ENCODE data around the gene CAVIN3. TPM values are rescaled to one million over a fixed set of nuclear protein-coding genes. Genes with fewer than 3 reads are reported as not detected.

Gene CAVIN3
- total RNA-seq, 1 donor = 314 TPM

DNA sequence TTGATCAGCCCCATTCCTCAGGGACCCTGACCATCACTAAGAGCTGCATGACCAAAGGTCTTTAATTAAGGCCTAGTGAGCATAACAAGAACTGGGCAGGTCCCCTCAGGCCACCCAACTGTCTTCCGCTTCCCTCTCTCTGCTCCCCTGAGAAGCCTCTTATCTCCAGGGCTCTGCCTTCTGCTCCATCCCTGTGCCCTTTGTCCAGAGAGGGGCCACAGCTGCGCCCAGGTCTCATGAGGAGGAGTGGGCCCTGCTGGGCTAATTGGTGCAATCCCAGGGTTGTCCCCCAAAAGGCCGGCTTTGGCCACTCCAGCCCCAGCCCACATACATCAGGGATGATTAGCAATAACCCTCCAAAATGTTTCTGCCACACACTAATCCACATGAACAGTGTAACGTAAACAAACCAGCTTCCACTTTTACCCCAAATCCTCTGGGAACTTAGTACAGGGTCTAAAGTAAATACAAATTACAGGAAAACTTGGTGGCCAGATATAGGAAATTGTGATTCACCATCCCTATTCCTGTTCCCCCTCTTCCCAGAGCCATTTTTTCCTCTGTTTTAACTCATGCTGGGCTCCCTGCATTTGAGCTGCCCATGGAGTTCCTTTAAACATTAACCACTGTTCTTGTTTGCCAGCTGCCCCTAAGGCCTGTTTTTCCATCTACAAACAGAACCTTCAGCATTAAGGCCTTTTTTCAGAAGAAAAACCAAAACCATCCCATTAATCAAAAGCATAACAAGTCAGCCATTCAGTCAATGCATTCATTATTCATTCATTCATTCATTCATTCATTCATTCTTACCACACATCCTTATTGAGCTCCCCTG, 34.6 kb upstream of the CAVIN3 start:
- Histone ChIP-seq H3K79me2 (ENCODE audit: insufficient read depth, low read length) (no peaks in the 10 kb centered on the region), H3K9me3 (ENCODE audit: low read depth, low read length) (no peaks in the 10 kb centered on the region), H2AFZ (ENCODE audit: low read length) (peak overlapping the region; percentile 39)

DNA sequence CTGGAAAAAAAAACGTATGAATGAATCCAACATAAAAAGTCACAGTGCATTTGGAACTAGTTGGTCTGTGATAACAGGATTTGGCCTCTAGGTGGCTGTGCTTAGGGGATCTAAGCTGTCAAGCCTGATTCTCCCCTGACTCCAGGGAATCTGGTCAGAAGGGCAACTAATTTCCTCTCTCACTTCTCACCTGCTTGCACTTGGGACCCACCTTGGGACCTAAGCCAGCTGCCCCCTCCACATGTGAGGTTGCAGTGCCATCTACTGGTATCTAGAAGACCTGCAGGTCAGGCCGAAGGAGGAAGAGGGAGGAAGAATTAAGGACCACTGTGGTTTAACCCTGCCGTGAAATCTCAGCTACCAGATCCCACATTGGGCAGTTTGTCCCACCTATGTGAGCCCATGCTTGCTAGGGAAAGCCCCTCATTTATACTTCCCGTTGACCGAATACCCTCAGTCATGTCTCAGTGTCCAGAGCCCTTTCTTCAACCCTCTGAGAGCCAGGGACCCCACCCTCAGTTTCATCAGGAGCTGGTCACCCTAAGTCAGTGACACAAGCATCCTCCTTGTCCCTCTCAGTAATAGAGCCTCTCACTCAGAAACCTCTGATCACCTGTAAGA, 33.2 kb upstream of the CAVIN3 start:
- Histone ChIP-seq H3K27ac (ENCODE audit: low read depth, low read length) (no peak overlapping the region), H3K9me3 (ENCODE audit: low read depth, low read length) (no peaks in the 10 kb centered on the region), H3K4me3 (ENCODE audit: insufficient read depth, low read length) (no peak overlapping the region), H3K36me3 (ENCODE audit: insufficient read depth, low read length) (no peaks in the 10 kb centered on the region), H4K20me1 (ENCODE audit: insufficient read depth, low read length) (no peaks in the 10 kb centered on the region), H3K79me2 (ENCODE audit: insufficient read depth, low read length) (no peaks in the 10 kb centered on the region), H3K4me2 (ENCODE audit: insufficient read depth, low read length) (no peak overlapping the region), H2AFZ (ENCODE audit: low read length) (peak overlapping the region; percentile 38), H3K4me1 (ENCODE audit: insufficient read depth, low read length) (peaks cover 33% of the 10 kb centered on the region), H3K27me3 (ENCODE audit: insufficient read depth, low read length) (no peaks in the 10 kb centered on the region)
- TF ChIP-seq, protein P1, sequence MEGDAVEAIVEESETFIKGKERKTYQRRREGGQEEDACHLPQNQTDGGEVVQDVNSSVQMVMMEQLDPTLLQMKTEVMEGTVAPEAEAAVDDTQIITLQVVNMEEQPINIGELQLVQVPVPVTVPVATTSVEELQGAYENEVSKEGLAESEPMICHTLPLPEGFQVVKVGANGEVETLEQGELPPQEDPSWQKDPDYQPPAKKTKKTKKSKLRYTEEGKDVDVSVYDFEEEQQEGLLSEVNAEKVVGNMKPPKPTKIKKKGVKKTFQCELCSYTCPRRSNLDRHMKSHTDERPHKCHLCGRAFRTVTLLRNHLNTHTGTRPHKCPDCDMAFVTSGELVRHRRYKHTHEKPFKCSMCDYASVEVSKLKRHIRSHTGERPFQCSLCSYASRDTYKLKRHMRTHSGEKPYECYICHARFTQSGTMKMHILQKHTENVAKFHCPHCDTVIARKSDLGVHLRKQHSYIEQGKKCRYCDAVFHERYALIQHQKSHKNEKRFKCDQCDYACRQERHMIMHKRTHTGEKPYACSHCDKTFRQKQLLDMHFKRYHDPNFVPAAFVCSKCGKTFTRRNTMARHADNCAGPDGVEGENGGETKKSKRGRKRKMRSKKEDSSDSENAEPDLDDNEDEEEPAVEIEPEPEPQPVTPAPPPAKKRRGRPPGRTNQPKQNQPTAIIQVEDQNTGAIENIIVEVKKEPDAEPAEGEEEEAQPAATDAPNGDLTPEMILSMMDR (IDR thresholded peaks at IDR 0.05; ENCODE audit: extremely low read depth, low read depth, low read length) = peak; percentile 98
- DNase-seq (ENCODE audit: insufficient read length, low spot score, missing footprints) = peak; percentile 27

More for the DNA sequence above, 34.6 kb upstream of the CAVIN3 start:
- Histone ChIP-seq H3K36me3 (ENCODE audit: insufficient read depth, low read length) (no peaks in the 10 kb centered on the region), H3K4me3 (ENCODE audit: insufficient read depth, low read length) (no peak overlapping the region), H4K20me1 (ENCODE audit: insufficient read depth, low read length) (no peaks in the 10 kb centered on the region), H3K27me3 (ENCODE audit: insufficient read depth, low read length) (no peaks in the 10 kb centered on the region), H3K4me2 (ENCODE audit: insufficient read depth, low read length) (peak overlapping the region; percentile 7), H3K27ac (ENCODE audit: low read depth, low read length) (peak overlapping the region; percentile 53), H3K4me1 (ENCODE audit: insufficient read depth, low read length) (peaks cover 34% of the 10 kb centered on the region)
- TF ChIP-seq, protein P1 (IDR thresholded peaks at IDR 0.05; ENCODE audit: extremely low read depth, low read depth, low read length) = no peak
- DNase-seq (ENCODE audit: insufficient read length, low spot score, missing footprints) = no peak

DNA sequence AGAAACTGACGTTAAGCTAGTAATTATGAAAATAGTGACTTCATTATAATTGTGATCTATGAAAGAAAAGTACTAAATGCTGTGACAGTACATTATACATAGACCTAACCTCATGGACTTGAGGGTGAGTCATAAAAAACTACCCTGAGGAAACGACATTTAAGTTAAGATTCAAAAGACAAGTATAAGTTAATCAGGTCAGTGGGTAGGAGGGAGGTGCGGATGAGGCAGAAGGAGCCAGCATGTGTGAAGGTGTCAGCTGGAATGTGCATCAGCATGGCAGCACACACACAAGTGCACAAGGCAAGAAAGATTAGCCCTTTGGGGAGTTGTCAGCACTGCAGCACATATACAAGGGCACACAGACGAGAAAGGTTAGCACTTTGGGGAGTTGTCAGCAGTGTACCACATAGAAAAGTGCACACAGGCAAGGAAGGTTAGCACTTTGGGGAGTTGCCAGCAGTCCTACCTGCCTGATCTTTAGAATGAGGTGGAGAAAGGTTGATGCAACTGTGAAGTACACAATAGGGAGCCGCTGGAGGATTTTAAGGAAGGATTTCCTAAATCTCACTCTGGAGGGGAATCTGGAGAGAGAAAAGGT, 31.6 kb upstream of the CAVIN3 start:
- no peaks in the 10 kb centered on the region for H3K27me3 ChIP-seq (ENCODE audit: insufficient read depth, low read length)
- no peaks in the 10 kb centered on the region for H3K36me3 ChIP-seq (ENCODE audit: insufficient read depth, low read length)
- no peak overlapping the region for H3K4me3 ChIP-seq (ENCODE audit: insufficient read depth, low read length)
- H3K79me2 ChIP-seq (ENCODE audit: insufficient read depth, low read length) = no peaks in the 10 kb centered on the region
- H3K9me3 ChIP-seq (ENCODE audit: low read depth, low read length) = no peaks in the 10 kb centered on the region
- H2AFZ ChIP-seq (ENCODE audit: low read length) = no peak overlapping the region
- no peak for DNase-seq (ENCODE audit: insufficient read length, low spot score, missing footprints)
- no peak overlapping the region for H3K27ac ChIP-seq (ENCODE audit: low read depth, low read length)
- peaks cover 20% of the 10 kb centered on the region for H3K4me1 ChIP-seq (ENCODE audit: insufficient read depth, low read length)
- H3K4me2 ChIP-seq (ENCODE audit: insufficient read depth, low read length) = no peak overlapping the region
- no peaks in the 10 kb centered on the region for H4K20me1 ChIP-seq (ENCODE audit: insufficient read depth, low read length)
- TF ChIP-seq, protein P1 (IDR thresholded peaks at IDR 0.05; ENCODE audit: extremely low read depth, low read depth, low read length) = no peak

DNA sequence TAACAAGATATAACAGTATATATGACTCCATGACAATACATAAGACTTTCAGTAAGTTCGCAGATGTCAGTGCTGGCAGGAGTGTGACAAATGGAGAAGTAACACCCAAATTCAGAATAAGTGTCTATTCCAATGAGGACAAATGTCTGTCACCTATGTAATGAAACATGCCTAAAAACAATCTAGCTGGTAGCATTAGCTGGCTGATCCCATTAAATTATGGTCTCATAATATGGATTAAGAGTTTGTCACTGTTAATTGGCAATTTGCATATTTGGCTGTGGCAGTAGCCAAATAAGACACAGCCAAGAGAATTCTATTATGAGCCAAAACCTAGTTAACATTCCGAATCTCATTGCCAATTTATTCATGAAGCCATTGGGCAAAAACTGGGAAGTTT, 30.2 kb upstream of the CAVIN3 start:
- TF ChIP-seq, protein P1 (IDR thresholded peaks at IDR 0.05; ENCODE audit: extremely low read depth, low read depth, low read length) = no peak

More for the DNA sequence above, 30.2 kb upstream of the CAVIN3 start:
- H3K27me3 ChIP-seq (ENCODE audit: insufficient read depth, low read length) = no peaks in the 10 kb centered on the region
- no peak overlapping the region for H3K4me2 ChIP-seq (ENCODE audit: insufficient read depth, low read length)
- H4K20me1 ChIP-seq (ENCODE audit: insufficient read depth, low read length) = no peaks in the 10 kb centered on the region
- H3K36me3 ChIP-seq (ENCODE audit: insufficient read depth, low read length) = no peaks in the 10 kb centered on the region
- H3K4me3 ChIP-seq (ENCODE audit: insufficient read depth, low read length) = no peak overlapping the region
- H2AFZ ChIP-seq (ENCODE audit: low read length) = no peak overlapping the region
- DNase-seq (ENCODE audit: insufficient read length, low spot score, missing footprints) = no peak
- no peaks in the 10 kb centered on the region for H3K79me2 ChIP-seq (ENCODE audit: insufficient read depth, low read length)
- H3K27ac ChIP-seq (ENCODE audit: low read depth, low read length) = no peak overlapping the region
- peaks cover 12% of the 10 kb centered on the region for H3K4me1 ChIP-seq (ENCODE audit: insufficient read depth, low read length)
- no peaks in the 10 kb centered on the region for H3K9me3 ChIP-seq (ENCODE audit: low read depth, low read length)
